ENCODE data around the gene ATF6.
A peak's percentile ranks its signal among the peaks of the same experiment; 100 is the strongest.
"Not testable (repeated sequence)": the region's sequence is repeated elsewhere in the genome, so short reads cannot be mapped to it uniquely, and the experiment has no call there.

Gene ATF6

GRCh38 chr1:161735837-161736236 lies 30.3 kb upstream of the ATF6 start:
- no peak for DNase-seq (ENCODE audit: low read depth)

GRCh38 chr1:161736335-161736969 lies 29.7 kb upstream of the ATF6 start:
- no peak for DNase-seq (ENCODE audit: low read depth)

DNA sequence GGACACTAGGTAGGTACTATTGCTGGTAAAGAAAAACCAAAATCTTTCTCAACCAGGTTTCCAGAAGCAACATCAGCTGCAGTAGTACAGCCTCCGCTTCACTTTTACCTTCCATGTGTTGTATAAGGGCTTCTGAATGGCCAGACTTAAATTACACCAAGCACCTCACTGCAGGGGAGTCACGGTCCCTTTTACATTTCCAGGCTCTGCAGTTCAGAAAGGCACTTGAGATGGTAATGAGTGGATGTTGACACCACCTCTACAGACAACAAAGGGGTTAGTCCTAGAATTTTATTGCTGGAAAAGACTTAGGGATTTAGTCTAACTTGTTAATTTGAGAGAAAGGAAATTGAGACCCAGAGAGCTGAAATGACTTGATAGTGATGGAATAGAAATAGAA lies 28.5 kb upstream of the ATF6 start:
- no peak for DNase-seq (ENCODE audit: low read depth)

DNA sequence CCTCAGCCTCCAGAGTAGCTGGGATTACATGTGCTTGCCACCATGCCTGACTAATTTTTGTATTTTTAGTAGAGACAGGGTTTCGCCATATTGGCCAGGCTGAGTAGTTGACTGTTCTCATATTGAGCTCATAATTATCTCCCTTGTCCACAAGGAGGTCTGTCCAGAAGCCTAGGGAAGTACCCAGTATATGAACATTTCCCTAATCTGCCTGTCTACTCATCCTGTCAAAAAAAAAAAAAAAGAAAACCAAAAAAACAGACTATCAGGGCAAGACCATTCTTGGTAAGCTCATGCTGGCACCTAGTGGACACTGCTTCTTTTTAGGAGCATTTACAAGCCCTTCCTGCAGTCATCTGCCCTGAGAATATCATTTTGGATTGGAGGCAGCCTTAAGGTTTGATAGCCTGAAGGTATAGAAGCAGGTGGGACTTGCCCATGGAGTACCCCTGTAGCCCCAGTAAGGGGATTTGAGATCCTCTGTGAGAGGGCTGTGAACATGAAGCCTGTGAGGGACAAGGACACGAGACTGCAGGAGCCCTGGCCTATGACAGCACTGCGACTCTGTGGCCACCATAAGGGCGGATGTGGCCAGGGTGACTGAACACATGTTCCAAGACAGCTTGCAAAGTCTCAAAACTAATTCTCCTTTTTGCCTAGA lies 27.4 kb upstream of the ATF6 start:
- DNase-seq (ENCODE audit: low read depth) = peak; percentile 26

- no peak for DNase-seq (ENCODE audit: low read depth)
Measured at GRCh38 chr1:161739865-161740566, 26.1 kb upstream of the ATF6 start.

GRCh38 chr1:161740921-161741320 lies 25.2 kb upstream of the ATF6 start:
- DNase-seq (ENCODE audit: low read depth) = no peak

- no peak for DNase-seq (ENCODE audit: low read depth)
Measured at GRCh38 chr1:161743231-161743630, 22.9 kb upstream of the ATF6 start.

DNA sequence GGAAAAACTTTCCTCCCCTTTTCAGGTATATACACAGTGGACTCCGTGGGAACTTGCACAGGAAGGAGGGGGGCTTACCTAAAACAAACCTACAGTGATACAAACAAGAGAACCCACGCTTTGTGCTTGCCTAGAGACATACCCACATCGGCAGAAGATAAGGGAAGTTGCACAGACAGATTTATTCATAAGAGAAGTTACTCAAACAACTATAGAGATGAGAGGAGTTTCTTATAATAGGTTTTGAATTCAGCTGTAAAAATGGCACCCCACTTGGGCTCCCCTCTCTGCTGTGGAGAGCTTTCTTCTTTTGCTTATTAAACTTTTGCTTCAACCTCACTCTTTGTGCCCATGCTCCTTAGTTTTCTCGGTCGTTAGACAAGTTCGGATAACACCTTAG lies 18.3 kb upstream of the ATF6 start:
- no peak for DNase-seq (ENCODE audit: low read depth)

DNA sequence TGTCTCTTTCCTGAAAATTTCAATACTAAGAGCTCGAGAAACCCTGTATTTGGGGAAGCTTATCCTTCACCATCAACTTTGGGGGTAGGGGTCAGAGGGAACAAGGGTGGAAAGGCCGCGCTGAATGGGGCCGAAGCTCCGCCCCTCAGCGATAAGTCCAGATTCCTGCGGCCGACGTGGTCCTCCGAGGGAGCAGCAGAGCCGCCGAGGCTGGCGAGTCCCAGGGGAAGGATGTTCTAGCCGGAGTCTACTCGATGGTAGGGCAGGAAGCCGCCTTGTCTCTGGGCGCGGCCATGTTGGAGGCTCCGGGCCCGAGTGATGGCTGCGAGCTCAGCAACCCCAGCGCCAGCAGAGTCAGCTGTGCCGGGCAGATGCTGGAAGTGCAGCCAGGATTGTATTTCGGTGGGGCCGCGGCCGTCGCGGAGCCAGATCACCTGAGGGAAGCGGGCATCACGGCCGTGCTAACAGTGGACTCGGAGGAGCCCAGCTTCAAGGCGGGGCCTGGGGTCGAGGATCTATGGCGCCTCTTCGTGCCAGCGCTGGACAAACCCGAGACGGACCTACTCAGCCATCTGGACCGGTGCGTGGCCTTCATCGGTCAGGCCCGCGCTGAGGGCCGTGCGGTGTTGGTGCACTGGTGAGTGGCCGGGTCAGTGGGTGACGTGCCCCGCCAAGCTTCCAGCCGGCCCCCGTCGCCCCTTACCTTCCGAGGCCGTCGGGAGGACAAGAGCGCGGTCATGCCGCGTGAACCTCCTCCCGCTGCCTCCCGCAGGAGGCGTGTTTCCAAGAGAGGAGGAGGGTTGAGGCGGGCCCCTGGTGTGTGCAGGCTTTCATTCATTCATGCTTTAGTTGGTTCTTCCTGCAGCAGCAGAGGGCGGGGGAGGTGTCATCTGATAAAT lies 16.4 kb upstream of the ATF6 start, which contains the start of gene DUSP12:
Gene DUSP12, plus strand, starts transcription at position 278 of the 899 bp plus-strand sequence. Its CDS starts 16 bp downstream, at position 294.
- peak; percentile 78 for DNase-seq (ENCODE audit: low read depth)

- DNase-seq (ENCODE audit: low read depth) = no peak
Measured at GRCh38 chr1:161763522-161764098, 2.5 kb upstream of the ATF6 start.

DNA sequence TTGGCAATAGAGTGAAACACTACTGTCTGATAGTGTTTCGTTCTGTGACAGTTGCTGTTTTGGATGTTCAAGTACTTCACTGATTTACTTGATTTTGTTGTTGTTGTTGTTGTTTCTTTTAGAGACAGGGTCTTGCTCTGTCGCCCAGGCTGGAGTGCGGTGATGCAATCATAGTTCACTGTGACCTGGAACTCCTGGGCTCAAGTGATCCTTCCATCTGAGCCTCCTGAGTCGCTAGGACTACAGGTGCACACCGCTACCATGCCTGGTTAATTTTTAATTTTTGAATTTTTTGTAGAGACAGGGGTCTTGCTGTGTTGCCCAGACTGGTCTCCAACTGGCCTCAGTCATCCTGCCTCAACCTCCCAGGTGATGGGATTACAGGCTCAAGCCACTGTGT lies 2.3 kb downstream of the ATF6 start:
- DNase-seq (ENCODE audit: low read depth) = no peak

- DNase-seq (ENCODE audit: low read depth) = no peak
Measured at GRCh38 chr1:161768986-161769672, 3.0 kb downstream of the ATF6 start.

DNA sequence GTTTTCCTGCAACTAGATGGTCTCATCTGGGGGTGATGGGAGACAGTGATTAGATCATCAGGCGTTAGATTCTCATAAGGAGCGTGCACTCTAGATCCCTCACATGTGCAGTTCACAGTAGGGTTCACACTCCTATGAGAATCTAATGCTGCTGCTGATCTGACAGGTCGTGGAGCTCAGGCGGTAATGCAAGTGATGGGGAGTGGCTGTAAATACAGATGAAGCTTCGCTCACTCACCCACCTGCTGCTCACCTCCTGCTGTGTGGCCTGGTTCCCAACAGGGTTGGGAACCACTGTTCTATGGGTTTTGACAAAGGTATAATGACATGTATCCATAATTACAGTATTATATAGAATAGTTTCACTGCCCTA lies 3.5 kb downstream of the ATF6 start:
- not testable (repeated sequence) for DNase-seq (ENCODE audit: low read depth)

GRCh38 chr1:161770250-161770649 lies 4.1 kb downstream of the ATF6 start:
- no peak for DNase-seq (ENCODE audit: low read depth)

DNA sequence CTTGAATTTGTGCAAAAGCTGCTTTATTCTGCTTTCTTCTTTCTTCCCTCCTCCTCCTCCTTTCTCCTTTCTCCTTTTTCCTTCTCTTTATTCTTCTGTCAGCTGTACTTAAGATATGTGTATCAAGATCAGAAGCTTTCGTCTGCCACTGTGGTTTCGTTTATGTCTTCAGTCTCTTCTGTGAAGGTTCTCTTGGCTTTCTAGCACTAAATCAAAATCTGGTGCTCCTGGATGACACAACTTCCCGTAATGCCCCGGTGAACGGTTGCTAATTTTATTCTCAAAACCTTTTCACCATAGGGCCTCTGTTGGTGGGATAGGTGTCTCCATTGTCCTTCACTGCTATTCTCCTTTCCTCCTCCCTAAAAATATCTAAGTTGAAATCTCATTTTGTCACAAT lies 5.0 kb downstream of the ATF6 start:
- DNase-seq (ENCODE audit: low read depth) = no peak

GRCh38 chr1:161771973-161772372 lies 5.9 kb downstream of the ATF6 start:
- no peak for DNase-seq (ENCODE audit: low read depth)

- DNase-seq (ENCODE audit: low read depth) = no peak
Measured at GRCh38 chr1:161772397-161772796, 6.3 kb downstream of the ATF6 start.

DNA sequence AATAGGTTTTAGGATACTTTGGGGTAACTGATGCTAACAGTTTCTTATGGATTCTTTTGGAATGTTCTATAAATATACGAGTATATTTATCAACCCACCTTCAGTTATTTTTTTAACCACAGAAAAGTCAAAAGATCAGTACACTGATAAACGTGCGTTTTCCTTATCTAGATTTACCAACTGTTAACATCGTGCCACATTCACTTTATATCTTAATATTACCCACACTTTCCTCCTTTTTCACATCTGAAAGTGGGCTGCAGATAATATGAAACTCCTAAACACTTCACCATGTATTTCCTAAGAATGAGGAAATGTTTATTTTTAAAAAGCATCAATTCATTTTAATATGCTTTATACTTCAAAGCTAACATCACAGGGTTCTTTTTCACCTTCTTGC lies 7.7 kb downstream of the ATF6 start:
- DNase-seq (ENCODE audit: low read depth) = no peak

DNA sequence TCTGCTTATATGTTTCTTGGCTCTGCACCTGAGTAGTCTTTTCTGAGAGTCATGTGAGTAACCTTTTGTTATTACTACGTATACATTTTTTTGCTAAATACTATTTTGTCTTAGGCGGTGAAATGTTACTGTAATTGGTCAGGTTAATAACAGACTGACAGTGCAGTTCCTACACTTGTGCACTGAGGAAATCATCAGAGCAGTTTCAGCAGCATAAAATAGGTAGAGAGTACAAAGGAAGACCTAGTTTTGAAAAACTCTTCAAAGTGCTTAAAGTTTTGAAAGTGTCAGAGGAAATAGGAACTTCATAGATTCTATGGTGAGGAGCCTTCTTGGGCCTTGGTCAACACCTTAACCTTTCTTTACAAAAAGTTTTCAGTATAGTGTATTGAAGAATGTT lies 11.1 kb downstream of the ATF6 start:
- no peak for DNase-seq (ENCODE audit: low read depth)

DNA sequence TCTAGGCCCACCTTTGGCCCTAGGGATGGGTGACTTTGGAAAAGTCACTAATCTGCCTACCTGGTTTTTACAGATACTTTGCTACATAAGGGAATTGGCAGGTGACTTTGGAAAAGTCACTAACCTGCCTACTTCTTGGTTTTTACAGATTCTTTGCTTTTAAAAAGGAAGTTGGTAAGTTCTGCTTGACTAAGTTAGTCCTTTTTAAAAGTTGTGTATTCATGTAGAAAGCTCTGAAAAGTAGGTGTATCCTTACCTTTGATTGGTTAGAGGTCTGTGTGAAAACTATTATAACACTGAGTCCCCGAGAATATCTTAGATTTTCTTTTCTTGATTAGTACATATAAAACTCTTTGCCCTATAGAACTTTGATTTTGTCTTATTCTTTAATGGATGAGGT lies 12.4 kb downstream of the ATF6 start:
- DNase-seq (ENCODE audit: low read depth) = no peak

GRCh38 chr1:161779393-161779792 lies 13.3 kb downstream of the ATF6 start:
- no peak for DNase-seq (ENCODE audit: low read depth)
